HG03025 (cell line): ENCODE data around the gene AKAP7.
"Not testable (repeated sequence)": the region's sequence is repeated elsewhere in the genome, so short reads cannot be mapped to it uniquely, and the experiment has no call there.

Experiments used
- ATAC-seq: cut with Tn5 transposase; IDR thresholded peaks from one replicate; pipeline ENCODE4 v1.9.1; 2021; ENCODE audit warnings: mild to moderate bottlenecking, moderate library complexity; ENCODE audit not compliant: unreplicated experiment, low FRiP score

The AKAP7 gene

GRCh38 chr6:131286469-131287040 is 151.3 kb downstream of the AKAP7 start:
- no peak for ATAC-seq

- no peak for ATAC-seq
These were observed 152.9 kb downstream of the AKAP7 start for GRCh38 chr6:131288214-131288613.

- ATAC-seq = no peak
These were observed 155.7 kb downstream of the AKAP7 start for GRCh38 chr6:131290955-131291354.

- ATAC-seq = no peak
These were observed 157.1 kb downstream of the AKAP7 start for GRCh38 chr6:131292145-131292938.

GRCh38 chr6:131293472-131293911 is 158.2 kb downstream of the AKAP7 start:
- ATAC-seq = no peak

GRCh38 chr6:131295081-131295480 is 159.8 kb downstream of the AKAP7 start:
- ATAC-seq = no peak

GRCh38 chr6:131300826-131301225 is 165.6 kb downstream of the AKAP7 start:
- ATAC-seq = not testable (repeated sequence)

GRCh38 chr6:131303338-131303930 is 168.2 kb downstream of the AKAP7 start:
- no peak for ATAC-seq

- ATAC-seq = no peak
These were observed 170.0 kb downstream of the AKAP7 start for GRCh38 chr6:131305037-131305850.

- ATAC-seq = no peak
These were observed 174.2 kb downstream of the AKAP7 start for GRCh38 chr6:131309437-131309836.

GRCh38 chr6:131314838-131315237 is 179.6 kb downstream of the AKAP7 start:
- no peak for ATAC-seq

- no peak for ATAC-seq
These were observed 181.4 kb downstream of the AKAP7 start for GRCh38 chr6:131316654-131317053.

GRCh38 chr6:131317516-131317915 is 182.2 kb downstream of the AKAP7 start:
- ATAC-seq = no peak

- no peak for ATAC-seq
These were observed 186.3 kb downstream of the AKAP7 start for GRCh38 chr6:131321589-131321988.

GRCh38 chr6:131322125-131322524 is 186.9 kb downstream of the AKAP7 start:
- ATAC-seq = no peak

- not testable (repeated sequence) for ATAC-seq
These were observed 190.4 kb downstream of the AKAP7 start for GRCh38 chr6:131325669-131326068.

GRCh38 chr6:131328727-131329126 is 193.5 kb downstream of the AKAP7 start:
- ATAC-seq = not testable (repeated sequence)

- no peak for ATAC-seq
These were observed 195.9 kb downstream of the AKAP7 start for GRCh38 chr6:131331151-131331550.

GRCh38 chr6:131331873-131332781 is 196.9 kb downstream of the AKAP7 start:
- no peak for ATAC-seq
